OCI-M1 (cell line): ENCODE data around the gene MOXD1.

ENCODE experiments used
- DNase-seq: peaks from one replicate; lab custom pipeline; 2025; lab: John Stamatoyannopoulos, UW

MOXD1 gene

GRCh38 chr6:132399376-132400074, 1.8 kb downstream of the MOXD1 start:
- DNase-seq = no peak

GRCh38 chr6:132395015-132395597, 6.2 kb downstream of the MOXD1 start:
- DNase-seq = peak; percentile 34

- peak; percentile 51 for DNase-seq
Measured at GRCh38 chr6:132392792-132393191, 8.5 kb downstream of the MOXD1 start.

- DNase-seq = no peak
Measured at GRCh38 chr6:132392270-132392646, 9.0 kb downstream of the MOXD1 start.

GRCh38 chr6:132391391-132392269, 9.6 kb downstream of the MOXD1 start:
- no peak for DNase-seq

- no peak for DNase-seq
Measured at GRCh38 chr6:132390451-132390850, 10.8 kb downstream of the MOXD1 start.

- DNase-seq = no peak
Measured at GRCh38 chr6:132390017-132390416, 11.3 kb downstream of the MOXD1 start.

GRCh38 chr6:132388291-132388690, 13.0 kb downstream of the MOXD1 start:
- DNase-seq = no peak

GRCh38 chr6:132382630-132383175, 18.6 kb downstream of the MOXD1 start:
- peak; percentile 27 for DNase-seq

- no peak for DNase-seq
Measured at GRCh38 chr6:132381381-132381780, 19.9 kb downstream of the MOXD1 start.

GRCh38 chr6:132380358-132381029, 20.8 kb downstream of the MOXD1 start:
- no peak for DNase-seq

GRCh38 chr6:132369526-132369925, 31.7 kb downstream of the MOXD1 start:
- no peak for DNase-seq

GRCh38 chr6:132368916-132369481, 32.3 kb downstream of the MOXD1 start:
- DNase-seq = no peak

GRCh38 chr6:132365281-132365907, 35.9 kb downstream of the MOXD1 start:
- no peak for DNase-seq

- no peak for DNase-seq
Measured at GRCh38 chr6:132364306-132365074, 36.8 kb downstream of the MOXD1 start.

- DNase-seq = peak; percentile 30
Measured at GRCh38 chr6:132362442-132363185, 38.7 kb downstream of the MOXD1 start.

GRCh38 chr6:132361101-132361500, 40.2 kb downstream of the MOXD1 start:
- no peak for DNase-seq

- no peak for DNase-seq
Measured at GRCh38 chr6:132359886-132360285, 41.4 kb downstream of the MOXD1 start.

GRCh38 chr6:132357120-132357519, 44.2 kb downstream of the MOXD1 start:
- DNase-seq = peak; percentile 24
